NCI-H446 (cell line): ENCODE data around the gene CATSPERD.

Source experiments
- DNase-seq, 2 experiments: peaks; one replicate each; lab custom pipeline; 2025; lab: John Stamatoyannopoulos, UW

CATSPERD gene

GRCh38 chr19:5827342-5827890 lies 107.0 kb downstream of the CATSPERD start:
- DNase-seq, result no peak

GRCh38 chr19:5827891-5828660 lies 107.6 kb downstream of the CATSPERD start:
- peak; percentile 95 to 98 for DNase-seq
